Thyroid gland (tissue), 4 donors: ENCODE measurements around the gene ATP5F1D.

Experiments
- POLR2A ChIP-seq, 2 donors: fragments of 450-650 bp; IDR thresholded peaks; one replicate each; pipeline ENCODE4 v1.6.1; 2017; ENCODE audit warnings: antibody characterized with exemption in 2 of 2, mild to moderate bottlenecking in 2 of 2, moderate library complexity in 1 of 2
- TF ChIP-seq, protein P1 (sequence below), 6 experiments: fragments of 200-600 bp in 3 of 6; fragments of 450-650 bp in 3 of 6; sonication (generic) in 3 of 6; IDR thresholded peaks; one replicate each; pipeline ENCODE4 v1.5.1; 2016 to 2019; ENCODE audit warnings: antibody characterized with exemption in 6 of 6, mild to moderate bottlenecking in 2 of 6, inconsistent platforms in 1 of 6, moderate library complexity in 1 of 6

DNA sequence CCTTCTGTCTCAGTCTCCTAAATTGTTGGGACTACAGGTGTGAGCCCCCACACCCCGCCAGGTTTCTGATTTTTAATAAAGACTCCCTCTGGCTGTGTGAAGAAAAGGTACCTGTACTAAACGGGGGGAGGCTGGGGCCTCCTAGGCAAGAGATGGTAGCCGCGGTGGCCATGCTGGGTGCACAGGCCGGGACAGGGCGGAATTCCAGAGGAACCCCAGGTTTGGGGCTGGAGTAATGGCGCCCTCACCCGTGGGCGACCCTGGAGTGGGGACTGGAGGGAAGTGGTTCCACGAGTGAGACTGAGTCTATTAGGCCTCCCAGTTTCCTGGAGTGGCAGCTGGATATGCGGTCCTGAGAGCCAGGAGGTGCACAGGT, 2.1 kb upstream of the ATP5F1D start:
- TF ChIP-seq, protein P1, sequence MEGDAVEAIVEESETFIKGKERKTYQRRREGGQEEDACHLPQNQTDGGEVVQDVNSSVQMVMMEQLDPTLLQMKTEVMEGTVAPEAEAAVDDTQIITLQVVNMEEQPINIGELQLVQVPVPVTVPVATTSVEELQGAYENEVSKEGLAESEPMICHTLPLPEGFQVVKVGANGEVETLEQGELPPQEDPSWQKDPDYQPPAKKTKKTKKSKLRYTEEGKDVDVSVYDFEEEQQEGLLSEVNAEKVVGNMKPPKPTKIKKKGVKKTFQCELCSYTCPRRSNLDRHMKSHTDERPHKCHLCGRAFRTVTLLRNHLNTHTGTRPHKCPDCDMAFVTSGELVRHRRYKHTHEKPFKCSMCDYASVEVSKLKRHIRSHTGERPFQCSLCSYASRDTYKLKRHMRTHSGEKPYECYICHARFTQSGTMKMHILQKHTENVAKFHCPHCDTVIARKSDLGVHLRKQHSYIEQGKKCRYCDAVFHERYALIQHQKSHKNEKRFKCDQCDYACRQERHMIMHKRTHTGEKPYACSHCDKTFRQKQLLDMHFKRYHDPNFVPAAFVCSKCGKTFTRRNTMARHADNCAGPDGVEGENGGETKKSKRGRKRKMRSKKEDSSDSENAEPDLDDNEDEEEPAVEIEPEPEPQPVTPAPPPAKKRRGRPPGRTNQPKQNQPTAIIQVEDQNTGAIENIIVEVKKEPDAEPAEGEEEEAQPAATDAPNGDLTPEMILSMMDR (IDR thresholded peaks at IDR 0.05): no peak
- TF ChIP-seq POLR2A (IDR thresholded peaks at IDR 0.05): no peak
